GM10266 (cell line): Measurements from ENCODE around the gene EIF2S3.

ENCODE experiments used
- DNase-seq: peaks from one replicate; pipeline ENCODE4 v3.0.0; 2012; ENCODE audit errors: extremely low spot score
- CTCF ChIP-seq: IDR thresholded peaks from 2 replicates; pipeline ENCODE4 v1.5.1; 2012; ENCODE audit warnings: mild to moderate bottlenecking, low read depth; ENCODE audit not compliant: control insufficient read depth, insufficient read depth; ENCODE audit errors: missing control alignments

EIF2S3 gene

GRCh38 chrX:24110069-24110468, 55.3 kb downstream of the EIF2S3 start:
- TF ChIP-seq CTCF = no peak

GRCh38 chrX:24113181-24113580, 58.4 kb downstream of the EIF2S3 start:
- no peak for TF ChIP-seq CTCF
- DNase-seq = no peak

More at GRCh38 chrX:24110069-24110468, 55.3 kb downstream of the EIF2S3 start:
- no peak for DNase-seq

- DNase-seq = no peak
- TF ChIP-seq CTCF = no peak
Observed at GRCh38 chrX:24117258-24117657, 62.5 kb downstream of the EIF2S3 start.

DNA sequence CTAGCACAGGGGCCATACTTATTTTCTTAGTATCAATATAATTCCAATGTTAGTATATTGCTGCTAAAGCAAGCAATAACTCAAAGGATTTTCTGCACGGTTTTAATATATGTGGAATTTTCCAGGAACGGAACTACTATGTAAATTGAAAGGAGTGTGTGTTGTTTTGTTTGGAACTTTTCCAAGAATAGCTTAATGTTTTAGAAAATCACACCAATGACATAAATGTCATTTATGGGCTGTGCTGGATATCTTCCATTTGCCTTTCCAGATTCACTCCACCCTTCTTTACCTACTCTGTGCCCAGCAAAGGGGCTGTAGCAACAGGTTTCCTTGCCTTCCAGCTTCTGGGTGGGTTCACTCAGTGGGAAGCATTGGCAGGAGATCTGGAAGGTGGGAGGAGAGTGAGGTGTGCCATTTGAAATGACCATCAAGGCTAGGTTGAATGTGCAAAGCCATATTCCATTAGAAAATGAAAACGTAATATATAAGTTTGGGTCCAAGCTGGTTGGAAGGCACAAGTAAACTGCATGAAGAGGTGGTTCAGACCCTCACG, 69.6 kb downstream of the EIF2S3 start:
- no peak for DNase-seq
- no peak for TF ChIP-seq CTCF

DNA sequence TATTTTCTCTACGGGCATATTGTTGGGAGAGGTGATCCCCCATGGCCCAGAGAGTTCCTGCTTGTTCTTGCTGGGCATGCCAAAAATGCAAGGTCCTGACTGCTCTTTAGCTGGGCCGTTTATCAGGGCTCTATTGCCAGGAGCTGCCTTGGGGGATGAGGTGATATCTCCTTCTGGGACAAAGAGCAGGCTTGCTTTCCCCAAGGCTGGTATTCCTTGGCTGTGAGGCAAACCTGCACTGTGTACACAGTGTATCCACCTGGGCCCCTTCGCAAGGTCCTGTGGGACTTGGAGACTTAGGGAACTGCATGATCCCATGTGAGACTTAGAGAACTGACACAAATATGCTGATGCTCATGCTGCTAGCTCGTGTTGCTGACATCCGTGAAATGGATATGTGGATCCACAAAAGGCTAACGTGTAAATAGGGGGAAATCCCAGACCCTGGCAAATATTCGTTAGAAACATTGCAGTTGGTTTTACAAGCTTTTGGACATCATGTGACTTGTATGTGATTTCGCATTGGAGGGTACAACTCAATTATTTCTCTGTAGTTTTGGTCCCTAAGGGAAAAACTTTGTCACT, 70.4 kb downstream of the EIF2S3 start:
- no peak for DNase-seq
- no peak for TF ChIP-seq CTCF
